H1 (cell line): Measurements from ENCODE around the gene SIK2. TPM values are rescaled to one million over a fixed set of nuclear protein-coding genes. Genes with fewer than 3 reads are reported as not detected.

Source experiments
- CTCF ChIA-PET: fragments of 300-600 bp; sonication (Branson Sonifier 250); formaldehyde crosslinking; loops from one replicate; lab custom pipeline; 2021; ENCODE audit not compliant: partially characterized antibody; lab: Charles Lee
- POLR2A ChIA-PET: fragments of 300-600 bp; sonication (Branson Sonifier 250); formaldehyde crosslinking; loops from one replicate; lab custom pipeline; 2021; ENCODE audit warnings: inconsistent platforms; ENCODE audit not compliant: partially characterized antibody; lab: Charles Lee
- DNase-seq, 2 experiments: peaks; one replicate each; pipeline versions ENCODE4 v3.0.0 to v3.0.0-alpha.2; 2010 to 2022; ENCODE audit warnings: low spot score in 2 of 2, low read depth in 1 of 2, mixed read lengths in 1 of 2
- FAIRE-seq: peaks from 2 replicates; lab custom pipeline; 2011; peaks lifted over from hg19 to GRCh38; lab: Jason Lieb, UNC
- H2AFZ ChIP-seq: 2 replicates; pipeline ENCODE4 v1.8.1; 2012; ENCODE audit warnings: low read length, inconsistent platforms
- H2AK5ac ChIP-seq: 2 replicates; pipeline ENCODE4 v1.6.1; 2013; ENCODE audit warnings: low read depth, low read length
- H2BK120ac ChIP-seq: replicated peaks from 2 replicates; pipeline ENCODE3; 2013; ENCODE audit warnings: low read depth, low read length, inconsistent platforms
- H2BK12ac ChIP-seq: 2 replicates; pipeline ENCODE4 v1.6.1; 2013; ENCODE audit warnings: low read depth, low read length
- H2BK15ac ChIP-seq: 2 replicates; pipeline ENCODE4 v1.6.1; 2013; ENCODE audit warnings: low read length
- H2BK20ac ChIP-seq: 2 replicates; pipeline ENCODE4 v1.6.1; 2013; ENCODE audit warnings: low read length
- H2BK5ac ChIP-seq: 2 replicates; pipeline ENCODE4 v1.6.1; 2013; ENCODE audit warnings: low read depth, low read length
- H3K14ac ChIP-seq: 2 replicates; pipeline ENCODE4 v1.6.1; 2013; ENCODE audit warnings: inconsistent platforms; ENCODE audit not compliant: insufficient read length
- H3K18ac ChIP-seq: 2 replicates; pipeline ENCODE4 v1.6.1; 2013; ENCODE audit warnings: low read length; ENCODE audit errors: extremely low read depth
- H3K23ac ChIP-seq: 2 replicates; pipeline ENCODE4 v1.6.1; 2013; ENCODE audit warnings: inconsistent platforms; ENCODE audit not compliant: insufficient read length
- H3K23me2 ChIP-seq: 2 replicates; pipeline ENCODE4 v1.6.1; 2013; ENCODE audit warnings: low read depth, low read length
- H3K27ac ChIP-seq: 2 replicates; pipeline ENCODE4 v1.6.1; 2011; ENCODE audit warnings: low read depth, low read length, inconsistent platforms
- H3K27me3 ChIP-seq, 4 experiments: replicated peaks in 1 of 4; 1 replicate in 1 of 4; 2 replicates in 3 of 4; pipeline versions ENCODE4 v1.6.1 to v1.8.1; 2011 to 2013; ENCODE audit warnings: low read length in 3 of 4, mild to moderate bottlenecking in 3 of 4, inconsistent platforms in 2 of 4, mixed read lengths in 2 of 4, moderate library complexity in 1 of 4; ENCODE audit not compliant: control insufficient read depth in 3 of 4, insufficient read depth in 3 of 4; ENCODE audit errors: extremely low read depth in 1 of 4
- H3K36me3 ChIP-seq, 4 experiments: 2 replicates each; pipeline versions ENCODE4 v1.6.1 to v1.8.1; 2011 to 2013; ENCODE audit warnings: mild to moderate bottlenecking in 4 of 4, low read length in 3 of 4, moderate library complexity in 2 of 4, control low read depth in 1 of 4, inconsistent platforms in 1 of 4; ENCODE audit not compliant: insufficient read depth in 4 of 4, control insufficient read depth in 2 of 4
- H3K4ac ChIP-seq: replicated peaks from 2 replicates; pipeline ENCODE3; 2013; ENCODE audit warnings: low read length, low read depth, mixed read lengths, inconsistent platforms; ENCODE audit not compliant: insufficient read length
- H3K4me1 ChIP-seq, 4 experiments: replicated peaks in 1 of 4; 1 replicate in 1 of 4; 2 replicates in 3 of 4; pipeline versions ENCODE4 v1.6.1 to v1.8.1; 2011 to 2013; ENCODE audit warnings: low read length in 3 of 4, inconsistent platforms in 2 of 4, mixed read lengths in 1 of 4; ENCODE audit not compliant: insufficient read depth in 4 of 4, control insufficient read depth in 3 of 4
- H3K4me2 ChIP-seq, 2 experiments: 2 replicates each; pipeline versions ENCODE4 v1.6.1 to v1.8.1; 2011 to 2013; ENCODE audit warnings: low read depth in 2 of 2, low read length in 2 of 2, control low read depth in 1 of 2, inconsistent platforms in 1 of 2, mild to moderate bottlenecking in 1 of 2; ENCODE audit not compliant: insufficient read depth in 1 of 2
- H3K4me3 ChIP-seq, 4 experiments: fragments of 200-600, 300-600 bp in 1 of 4; sonication (generic), shearing (Covaris generic), sonication (Bioruptor Twin) in 1 of 4; 2 replicates each; pipeline versions ENCODE4 v1.5.1 to v1.8.1; 2011 to 2016; ENCODE audit warnings: low read length in 4 of 4, low read depth in 3 of 4, control low read depth in 2 of 4, inconsistent platforms in 2 of 4, mild to moderate bottlenecking in 2 of 4, mixed read lengths in 1 of 4, moderate library complexity in 1 of 4; ENCODE audit not compliant: insufficient read depth in 2 of 4; ENCODE audit errors: extremely low read depth in 1 of 4
- H3K56ac ChIP-seq: replicated peaks from 2 replicates; pipeline ENCODE3; 2013; ENCODE audit warnings: low read depth, mild to moderate bottlenecking, mixed read lengths, low read length, inconsistent platforms; ENCODE audit not compliant: insufficient read length
- H3K79me1 ChIP-seq: 2 replicates; pipeline ENCODE4 v1.6.1; 2013; ENCODE audit warnings: low read depth, low read length, control low read depth
- H3K79me2 ChIP-seq, 2 experiments: 2 replicates each; pipeline versions ENCODE4 v1.6.1 to v1.8.1; 2012 to 2013; ENCODE audit warnings: low read length in 2 of 2, mild to moderate bottlenecking in 2 of 2, inconsistent platforms in 1 of 2; ENCODE audit not compliant: insufficient read depth in 2 of 2, control insufficient read depth in 1 of 2
- H3K9ac ChIP-seq, 4 experiments: replicated peaks in 1 of 4; 1 replicate in 1 of 4; 2 replicates in 3 of 4; pipeline versions ENCODE4 v1.6.1 to v1.8.1; 2011 to 2013; ENCODE audit warnings: low read depth in 3 of 4, low read length in 3 of 4, control low read depth in 2 of 4, mild to moderate bottlenecking in 2 of 4, moderate library complexity in 2 of 4, inconsistent platforms in 1 of 4; ENCODE audit errors: extremely low read depth in 1 of 4
- H3K9me3 ChIP-seq, 2 experiments: 2 replicates each; pipeline versions ENCODE4 v1.6.1 to v1.8.1; 2012 to 2013; ENCODE audit warnings: mild to moderate bottlenecking in 2 of 2, moderate library complexity in 2 of 2, control low read depth in 1 of 2, inconsistent platforms in 1 of 2, low read depth in 1 of 2, low read length in 1 of 2, mixed read lengths in 1 of 2; ENCODE audit not compliant: insufficient read depth in 2 of 2
- H4K20me1 ChIP-seq, 2 experiments: replicated peaks in 1 of 2; 2 replicates each; pipeline versions ENCODE3 to v1.8.1; 2011 to 2013; ENCODE audit warnings: inconsistent platforms in 2 of 2, low read length in 2 of 2, mild to moderate bottlenecking in 1 of 2; ENCODE audit not compliant: insufficient read depth in 2 of 2, control insufficient read depth in 1 of 2
- H4K5ac ChIP-seq: 2 replicates; pipeline ENCODE4 v1.6.1; 2013; ENCODE audit warnings: low read length, low read depth, mixed read lengths, inconsistent platforms; ENCODE audit not compliant: insufficient read length
- H4K8ac ChIP-seq: 2 replicates; pipeline ENCODE4 v1.8.0; 2013; ENCODE audit warnings: mild to moderate bottlenecking, moderate library complexity, low read length, inconsistent platforms; ENCODE audit not compliant: insufficient read depth; ENCODE audit errors: extremely low read depth
- H4K91ac ChIP-seq: replicated peaks from 2 replicates; pipeline ENCODE3; 2013; ENCODE audit warnings: low read length, mixed read lengths, inconsistent platforms; ENCODE audit not compliant: insufficient read length
- ASH2L ChIP-seq: fragments of 200-600, 300-600 bp; sonication (generic); IDR thresholded peaks from one replicate; pipeline ENCODE4 v1.7.1; 2017; ENCODE audit warnings: low read length
- BRCA1 ChIP-seq: IDR thresholded peaks from 2 replicates; pipeline ENCODE4 v1.6.1; 2012; ENCODE audit warnings: low read depth, low read length, improper control_type of control experiment
- CBX8 ChIP-seq: fragments of 300-800, 300-1000 bp; sonication (generic); IDR thresholded peaks from 2 replicates; pipeline ENCODE4 v1.7.1; 2016; ENCODE audit warnings: low read depth, low read length, borderline replicate concordance
- CREB1 ChIP-seq: IDR thresholded peaks from 2 replicates; pipeline ENCODE4 v1.6.1; 2012; ENCODE audit warnings: inconsistent platforms
- CTCF ChIP-seq, 3 experiments: IDR thresholded peaks; 1 replicate in 2 of 3; 2 replicates in 1 of 3; pipeline versions ENCODE4 v1.5.1 to v1.6.1; 2011; ENCODE audit warnings: low read length in 3 of 3, mild to moderate bottlenecking in 3 of 3, inconsistent platforms in 2 of 3, low read depth in 1 of 3, moderate library complexity in 1 of 3; ENCODE audit not compliant: insufficient read depth in 1 of 3; ENCODE audit errors: control extremely low read depth in 1 of 3
- E2F6 ChIP-seq: IDR thresholded peaks from 2 replicates; pipeline ENCODE4 v1.6.1; 2012; ENCODE audit warnings: inconsistent platforms
- EP300 ChIP-seq, 2 experiments: IDR thresholded peaks; 1 replicate in 1 of 2; 2 replicates in 1 of 2; pipeline ENCODE4 v1.6.1; 2011 to 2012; ENCODE audit warnings: low read depth in 2 of 2, low read length in 2 of 2, mild to moderate bottlenecking in 2 of 2, borderline replicate concordance in 1 of 2, inconsistent platforms in 1 of 2, moderate library complexity in 1 of 2
- JUND ChIP-seq: IDR thresholded peaks from 2 replicates; pipeline ENCODE4 v1.6.1; 2011; ENCODE audit warnings: mild to moderate bottlenecking, improper control_type of control experiment, low read length
- PHF8 ChIP-seq: fragments of 200-600 bp; sonication (generic); conservative IDR thresholded peaks from 2 replicates; pipeline ENCODE4 v1.7.1; 2012; ENCODE audit warnings: low read depth, mild to moderate bottlenecking, inconsistent platforms, low read length, moderate library complexity
- POU5F1 ChIP-seq: IDR thresholded peaks from 2 replicates; pipeline ENCODE4 v1.6.1; 2011; ENCODE audit warnings: low read depth, mild to moderate bottlenecking, low read length, moderate library complexity
- ZNF274 ChIP-seq: IDR thresholded peaks from 2 replicates; pipeline ENCODE4 v1.7.0; 2012; ENCODE audit warnings: low read length, borderline replicate concordance; ENCODE audit errors: extremely low read depth
- WGBS, 2 experiments: shearing (Covaris generic) in 1 of 2; methylation state at CpG; one replicate each; pipeline versions ENCODE4 v1.1.6 to v1.1.7; 2013 to 2015; ENCODE audit warnings: low lambda C conversion rate in 2 of 2, mixed read lengths in 2 of 2, inconsistent platforms in 1 of 2, low coverage in 1 of 2, missing lambda C conversion rate in 1 of 2; ENCODE audit not compliant: insufficient replicate concordance in 2 of 2, insufficient coverage in 1 of 2, insufficient read length in 1 of 2; ENCODE audit errors: extremely low coverage in 1 of 2, missing lambda C conversion rate in 1 of 2; 5-methylcytosine and 5-hydroxymethylcytosine counted together
- polyA plus RNA-seq, 7 experiments: library from polyadenylated mRNA; depleted of rRNA in 3 of 7; stranded (reverse) in 5 of 7; unstranded in 2 of 7; fragments of >200 nt in 5 of 7; fragments of 200-250 nt in 2 of 7; gene quantifications; 1 replicate in 5 of 7; 2 replicates in 1 of 7; 4 replicates in 1 of 7; pipeline versions ENCODE4 v1.2.1 to v1.2.3, GENCODE V29; 2011 to 2013; ENCODE audit warnings: missing spikeins in 2 of 7, mixed read lengths in 2 of 7
- total RNA-seq: library from RNA; stranded (reverse); fragmentation: NEBNext Ultra II Directional; extraction: Animal tissue kit (Norgen Biotek cat#: 25700); gene quantifications from 2 replicates; pipeline ENCODE4 v1.2.1, GENCODE V29; 2021

The SIK2 gene
- total and polyA plus RNA-seq, 2 of the 8 experiments (the other 6 are each of a cell fraction or from before 2014, with no cell fraction given): 8.8 to 11.2 TPM

GRCh38 chr11:111697933-111698371 lies 95.7 kb downstream of the SIK2 start:
- 79% methylated on average over 1 of the region's 1 CpG; no CpG with 5 or more reads in 1 of the 2 experiments for WGBS, 2 experiments
- H4K5ac ChIP-seq: no peak overlapping the region
- H3K4me1 ChIP-seq: peaks cover 0 to 5% (median 4%) of the 10 kb centered on the region in 4 experiments; a peak in 2 of 7 replicates
- CTCF ChIA-PET: interaction anchor here (0.7 to 1.4 kb wide), 3 partner anchors 24 to 132 kb away, joined by 3 read pairs; no protein-coding TSS in a partner anchor
- H3K9me3 ChIP-seq: no peaks in the 10 kb centered on the region
- no peaks in the 10 kb centered on the region for H3K79me1 ChIP-seq
- H3K18ac ChIP-seq: no peak overlapping the region
- no peak overlapping the region for H2AK5ac ChIP-seq
- H3K9ac ChIP-seq: no peak overlapping the region
- H3K56ac ChIP-seq: no peak overlapping the region
- no peaks in the 10 kb centered on the region for H4K20me1 ChIP-seq
- H2BK20ac ChIP-seq: no peak overlapping the region
- no peaks in the 10 kb centered on the region for H3K36me3 ChIP-seq
- H2BK5ac ChIP-seq: no peak overlapping the region
- POLR2A ChIA-PET: interaction anchor here (1.1 to 1.8 kb wide), 4 partner anchors 26 to 67 kb away, joined by 3 to 4 read pairs (median 4); no protein-coding TSS in a partner anchor
- H3K79me2 ChIP-seq: no peaks in the 10 kb centered on the region
- DNase-seq (no peak), FAIRE-seq (no peak)
- no peak overlapping the region for H2BK120ac ChIP-seq
- no peak overlapping the region for H2BK15ac ChIP-seq
- H3K4me2 ChIP-seq: no peak overlapping the region
- H3K23me2 ChIP-seq: no peaks in the 10 kb centered on the region
- no peak overlapping the region for H4K8ac ChIP-seq
- no peak overlapping the region for H3K4ac ChIP-seq
- no peak overlapping the region for H2AFZ ChIP-seq
- H3K4me3 ChIP-seq: no peak overlapping the region
- no peak overlapping the region for H2BK12ac ChIP-seq
- H4K91ac ChIP-seq: no peak overlapping the region
- no peak overlapping the region for H3K27ac ChIP-seq
- no peak overlapping the region for H3K14ac ChIP-seq
- no peaks in the 10 kb centered on the region for H3K27me3 ChIP-seq
- no peak overlapping the region for H3K23ac ChIP-seq
- no peak for TF ChIP-seq JUND
- no peak for TF ChIP-seq BRCA1
- no peak for TF ChIP-seq ZNF274
- TF ChIP-seq E2F6: no peak
- TF ChIP-seq PHF8: no peak
- no peak for TF ChIP-seq CTCF (IDR thresholded peaks at IDR 0.05; ENCODE audit: control extremely low read depth in 1 of 3, insufficient read depth in 1 of 3, low read depth in 1 of 3, low read length in 3 of 3)
- TF ChIP-seq ASH2L: no peak
- TF ChIP-seq CBX8: no peak
- no peak for TF ChIP-seq EP300 (IDR thresholded peaks at IDR 0.05; ENCODE audit: borderline replicate concordance in 1 of 2, low read depth in 2 of 2, low read length in 2 of 2)
- no peak for TF ChIP-seq CREB1
- TF ChIP-seq POU5F1: no peak
